ENCODE results near the gene PLAGL2. TPM values are rescaled to one million over a fixed set of nuclear protein-coding genes. Genes with fewer than 3 reads are reported as not detected.

PLAGL2 gene
- total RNA-seq, 1 experiment from 2014 or later: 40.6 TPM

- CTCF ChIA-PET: no interaction called here
- intact Hi-C loops (cut with micrococcal nuclease; ENCODE audit: unreplicated experiment): no loop called here
- in situ Hi-C loops (cut with HindIII; ENCODE audit: low pct_unique_long_range_greater_than_20kb, low sequenced_read_pairs): no loop called here
Observed at GRCh38 chr20:32153771-32154170, 53.8 kb downstream of the PLAGL2 start.

GRCh38 chr20:32153156-32153665 is 54.3 kb downstream of the PLAGL2 start:
- no peak overlapping the region for H3K4me3 ChIP-seq (ENCODE audit: low read depth in 2 of 2, low read length in 2 of 2)
- no peak for TF ChIP-seq REST (IDR thresholded peaks at IDR 0.05; ENCODE audit: insufficient read depth in 1 of 2, low read depth in 2 of 2, low read length in 1 of 2)
- no peak for TF ChIP-seq SIN3A (IDR thresholded peaks at IDR 0.05; ENCODE audit: borderline replicate concordance, insufficient read depth, low read depth, low read length)
- no peak for TF ChIP-seq CTCF (IDR thresholded peaks at IDR 0.05)
- TF ChIP-seq TCF7L2 (IDR thresholded peaks at IDR 0.05; ENCODE audit: low read depth, low read length): no peak
- no peak for TF ChIP-seq POLR2AphosphoS5 (IDR thresholded peaks at IDR 0.05; ENCODE audit: low read depth, low read length)
- no peak overlapping the region for H3K27ac ChIP-seq (ENCODE audit: low read length)
- H3K36me3 ChIP-seq (ENCODE audit: control insufficient read depth, insufficient read depth, low read length): peaks cover 28% of the 10 kb centered on the region
- no peaks in the 10 kb centered on the region for H3K27me3 ChIP-seq (ENCODE audit: control insufficient read depth, insufficient read depth, low read length)
- intact Hi-C loops (cut with micrococcal nuclease; ENCODE audit: unreplicated experiment): no loop called here
- ATAC-seq (no peak), DNase-seq (ENCODE audit: low read depth, low spot score) (no peak)
- POLR2A ChIA-PET: interaction anchor here (0.6 kb wide), 1 partner anchor 1492 kb away, joined by 3 read pairs; no protein-coding TSS in a partner anchor
- in situ Hi-C loops (cut with HindIII; ENCODE audit: low pct_unique_long_range_greater_than_20kb, low sequenced_read_pairs): no loop called here
- no TSS peak for BruUV-seq (replicated peaks)
- CTCF ChIA-PET: no interaction called here
- H3K4me1 ChIP-seq (ENCODE audit: control insufficient read depth, insufficient read depth, low read length): peaks cover 8% of the 10 kb centered on the region
- H3K9me3 ChIP-seq (ENCODE audit: control insufficient read depth, insufficient read depth, low read depth, low read length): no peaks in the 10 kb centered on the region

More at GRCh38 chr20:32153771-32154170, 53.8 kb downstream of the PLAGL2 start:
- no peak overlapping the region for H3K4me3 ChIP-seq (ENCODE audit: low read depth in 2 of 2, low read length in 2 of 2)
- POLR2A ChIA-PET: no interaction called here
- no peak overlapping the region for H3K27ac ChIP-seq (ENCODE audit: low read length)
- H3K36me3 ChIP-seq (ENCODE audit: control insufficient read depth, insufficient read depth, low read length): peaks cover 31% of the 10 kb centered on the region
- TF ChIP-seq REST (IDR thresholded peaks at IDR 0.05; ENCODE audit: insufficient read depth in 1 of 2, low read depth in 2 of 2, low read length in 1 of 2) (no peak), TCF7L2 (IDR thresholded peaks at IDR 0.05; ENCODE audit: low read depth, low read length) (no peak), POLR2AphosphoS5 (IDR thresholded peaks at IDR 0.05; ENCODE audit: low read depth, low read length) (no peak), SIN3A (IDR thresholded peaks at IDR 0.05; ENCODE audit: borderline replicate concordance, insufficient read depth, low read depth, low read length) (no peak), CTCF (IDR thresholded peaks at IDR 0.05) (no peak)
- no TSS peak for BruUV-seq (replicated peaks)
- H3K27me3 ChIP-seq (ENCODE audit: control insufficient read depth, insufficient read depth, low read length): no peaks in the 10 kb centered on the region
- peaks cover 8% of the 10 kb centered on the region for H3K4me1 ChIP-seq (ENCODE audit: control insufficient read depth, insufficient read depth, low read length)
- ATAC-seq (no peak), DNase-seq (ENCODE audit: low read depth, low spot score) (no peak)
- no peaks in the 10 kb centered on the region for H3K9me3 ChIP-seq (ENCODE audit: control insufficient read depth, insufficient read depth, low read depth, low read length)

Measured in Panc1 (cell line).